ENCODE results near the gene SUMF1. TPM values are rescaled to one million over a fixed set of nuclear protein-coding genes. Genes with fewer than 3 reads are reported as not detected.

Gene SUMF1
- total and polyA plus RNA-seq, 4 donors: 13.0 to 34.2 (median 23.5) TPM

- TF ChIP-seq RXRA (IDR thresholded peaks at IDR 0.05): no peak
- TF ChIP-seq GABPA (IDR thresholded peaks at IDR 0.05 in 1 of 2, conservative IDR thresholded peaks at IDR 0.05 in 1 of 2): no peak
- TF ChIP-seq SP1 (IDR thresholded peaks at IDR 0.05): no peak
- no peak for TF ChIP-seq RAD21 (IDR thresholded peaks at IDR 0.05)
- no peak for TF ChIP-seq NR2F2 (IDR thresholded peaks at IDR 0.05)
- TF ChIP-seq FOXA1 (IDR thresholded peaks at IDR 0.05): no peak
- TF ChIP-seq FOXA2 (IDR thresholded peaks at IDR 0.05): no peak
- no peak for TF ChIP-seq HNF4A (conservative IDR thresholded peaks at IDR 0.05)
- no peak for TF ChIP-seq TAF1 (conservative IDR thresholded peaks at IDR 0.05)
- TF ChIP-seq REST (IDR thresholded peaks at IDR 0.05): no peak
- peaks cover 0 to 6% (median 0%) of the 10 kb centered on the region in 4 donors for H3K36me3 ChIP-seq (ENCODE audit: control insufficient read depth in 4 of 4, insufficient read depth in 3 of 4, low read depth in 1 of 4, low read length in 3 of 4)
Measured at GRCh38 chr3:4454142-4454541, 12.9 kb downstream of the SUMF1 start.

DNA sequence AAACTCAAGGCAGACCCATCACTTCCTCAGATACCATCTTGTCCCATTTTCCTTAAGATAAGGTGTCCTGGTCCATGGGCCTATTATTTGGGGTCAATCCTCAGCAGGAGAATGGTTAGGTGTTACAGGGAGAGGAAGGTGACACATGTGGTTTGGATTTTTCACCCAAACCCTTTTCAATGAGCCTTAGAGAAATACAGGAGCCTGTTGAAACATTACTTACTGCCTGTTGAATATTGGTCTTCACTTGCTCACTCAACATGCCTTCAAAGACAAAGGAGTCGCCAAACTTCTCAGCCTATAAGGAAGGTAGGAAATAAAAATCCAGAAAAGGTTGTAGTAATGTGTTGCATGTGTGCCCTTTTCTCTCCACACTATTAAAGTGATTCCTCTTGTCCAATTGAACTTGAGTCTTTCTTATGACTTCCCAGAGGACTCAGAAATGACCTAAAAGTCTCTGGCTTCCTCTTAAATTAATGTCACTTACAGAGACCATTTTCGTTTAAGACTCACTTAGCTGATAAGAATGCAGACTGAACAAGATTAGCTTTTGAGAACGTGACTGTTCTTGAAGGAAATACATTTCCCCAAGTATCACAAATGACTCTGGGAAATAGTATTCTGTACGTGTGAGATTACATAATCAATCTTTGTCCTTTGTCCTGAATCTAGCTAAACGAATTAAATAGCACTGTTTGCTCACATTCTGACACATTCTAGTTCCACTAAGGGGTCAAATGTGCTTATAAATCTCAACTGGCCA is 17.8 kb downstream of the SUMF1 start:
- no peak for TF ChIP-seq REST (IDR thresholded peaks at IDR 0.05)
- TF ChIP-seq SP1 (IDR thresholded peaks at IDR 0.05): no peak
- TF ChIP-seq HNF4A (conservative IDR thresholded peaks at IDR 0.05): no peak
- no peak for TF ChIP-seq ATF3 (IDR thresholded peaks at IDR 0.05)
- no peak for TF ChIP-seq EGR1 (IDR thresholded peaks at IDR 0.05; ENCODE audit: low read depth in 2 of 2)
- no peak for TF ChIP-seq ZBTB33 (IDR thresholded peaks at IDR 0.05)
- TF ChIP-seq FOXA1 (IDR thresholded peaks at IDR 0.05): no peak
- TF ChIP-seq JUND (IDR thresholded peaks at IDR 0.05): no peak
- no peak for TF ChIP-seq GABPA (IDR thresholded peaks at IDR 0.05 in 1 of 2, conservative IDR thresholded peaks at IDR 0.05 in 1 of 2)
- no peak for TF ChIP-seq YY1 (IDR thresholded peaks at IDR 0.05)
- TF ChIP-seq, protein P1, sequence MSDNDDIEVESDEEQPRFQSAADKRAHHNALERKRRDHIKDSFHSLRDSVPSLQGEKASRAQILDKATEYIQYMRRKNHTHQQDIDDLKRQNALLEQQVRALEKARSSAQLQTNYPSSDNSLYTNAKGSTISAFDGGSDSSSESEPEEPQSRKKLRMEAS (IDR thresholded peaks at IDR 0.05): no peak
- TF ChIP-seq HNF4G (IDR thresholded peaks at IDR 0.05): no peak
- Histone ChIP-seq H3K4me3 (ENCODE audit: low read depth in 1 of 3, low read length in 3 of 3) (no peak overlapping the region), H3K9me3 (ENCODE audit: control insufficient read depth in 4 of 4, low read length in 3 of 4) (no peaks in the 10 kb centered on the region), H3K27ac (ENCODE audit: low read depth in 1 of 2, low read length in 2 of 2) (no peak overlapping the region), H3K4me1 (ENCODE audit: control insufficient read depth in 4 of 4, insufficient read depth in 4 of 4, low read length in 3 of 4) (peaks cover 0 to 4% (median 0%) of the 10 kb centered on the region in 4 donors), H3K27me3 (ENCODE audit: control insufficient read depth in 4 of 4, insufficient read depth in 4 of 4, low read length in 3 of 4) (no peaks in the 10 kb centered on the region), H3K9ac (ENCODE audit: low read depth in 1 of 2, low read length in 2 of 2) (no peak overlapping the region), H3K36me3 (ENCODE audit: control insufficient read depth in 4 of 4, insufficient read depth in 3 of 4, low read depth in 1 of 4, low read length in 3 of 4) (peaks cover 0 to 24% (median 5%) of the 10 kb centered on the region in 4 donors)
- DNase-seq (ENCODE audit: low spot score): no peak
- WGBS: 64% methylated on average over 5 of the region's 5 CpGs

More at GRCh38 chr3:4454142-4454541, 12.9 kb downstream of the SUMF1 start:
- Histone ChIP-seq H3K27me3 (ENCODE audit: control insufficient read depth in 4 of 4, insufficient read depth in 4 of 4, low read length in 3 of 4) (no peaks in the 10 kb centered on the region), H3K4me1 (ENCODE audit: control insufficient read depth in 4 of 4, insufficient read depth in 4 of 4, low read length in 3 of 4) (peaks cover 0 to 4% (median 0%) of the 10 kb centered on the region in 4 donors), H3K9ac (ENCODE audit: low read depth in 1 of 2, low read length in 2 of 2) (no peak overlapping the region), H3K27ac (ENCODE audit: low read depth in 1 of 2, low read length in 2 of 2) (no peak overlapping the region), H3K4me3 (ENCODE audit: low read depth in 1 of 3, low read length in 3 of 3) (no peak overlapping the region), H3K9me3 (ENCODE audit: control insufficient read depth in 4 of 4, low read length in 3 of 4) (no peaks in the 10 kb centered on the region)
- no peak for DNase-seq (ENCODE audit: low spot score)
